Stimulated activated CD8-positive, alpha-beta memory T cell treated with anti-CD3 and anti-CD28 coated beads, Interleukin-12 subunit alpha, Interleukin-12 subunit beta, amount 100 ng/mL, for 24 hours (primary cell): ENCODE data around the gene PSME2.

Source experiments
- DNase-seq: peaks from one replicate; pipeline ENCODE4 v3.0.0-alpha.2; 2020; ENCODE audit errors: extremely low read depth

PSME2 gene, protein sequence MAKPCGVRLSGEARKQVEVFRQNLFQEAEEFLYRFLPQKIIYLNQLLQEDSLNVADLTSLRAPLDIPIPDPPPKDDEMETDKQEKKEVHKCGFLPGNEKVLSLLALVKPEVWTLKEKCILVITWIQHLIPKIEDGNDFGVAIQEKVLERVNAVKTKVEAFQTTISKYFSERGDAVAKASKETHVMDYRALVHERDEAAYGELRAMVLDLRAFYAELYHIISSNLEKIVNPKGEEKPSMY

DNA sequence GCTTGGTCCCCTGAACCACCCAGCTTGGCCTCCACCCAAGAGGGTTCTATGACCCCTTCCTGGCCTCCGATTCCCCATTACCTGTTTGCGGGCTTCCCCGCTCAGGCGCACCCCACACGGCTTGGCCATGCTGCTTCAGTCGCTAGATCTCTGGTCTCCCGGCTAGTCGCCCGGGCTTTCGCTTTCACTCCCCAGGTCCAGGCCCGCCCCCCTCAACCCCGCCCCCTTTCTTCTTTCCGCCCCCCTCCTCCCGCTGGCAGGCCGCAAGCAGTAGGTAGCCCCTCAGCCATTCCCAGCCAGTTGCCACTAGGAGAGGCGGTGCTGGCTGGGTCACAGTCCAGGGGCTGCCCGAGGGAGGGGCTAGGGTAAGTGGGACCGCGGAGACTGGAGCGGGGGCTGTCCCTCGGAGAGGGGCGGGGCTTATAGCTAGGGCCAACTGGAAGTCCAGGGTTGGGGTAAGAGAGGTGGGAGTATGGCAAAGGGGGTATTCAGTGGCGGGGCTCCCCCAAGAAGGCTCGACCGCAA is at the start of gene PSME2:
TSS of gene PSME2 (minus strand) at position 158 of the 525 bp plus-strand sequence. CDS start at position 129, 29 bp downstream.
- peak; percentile 82 for DNase-seq

DNA sequence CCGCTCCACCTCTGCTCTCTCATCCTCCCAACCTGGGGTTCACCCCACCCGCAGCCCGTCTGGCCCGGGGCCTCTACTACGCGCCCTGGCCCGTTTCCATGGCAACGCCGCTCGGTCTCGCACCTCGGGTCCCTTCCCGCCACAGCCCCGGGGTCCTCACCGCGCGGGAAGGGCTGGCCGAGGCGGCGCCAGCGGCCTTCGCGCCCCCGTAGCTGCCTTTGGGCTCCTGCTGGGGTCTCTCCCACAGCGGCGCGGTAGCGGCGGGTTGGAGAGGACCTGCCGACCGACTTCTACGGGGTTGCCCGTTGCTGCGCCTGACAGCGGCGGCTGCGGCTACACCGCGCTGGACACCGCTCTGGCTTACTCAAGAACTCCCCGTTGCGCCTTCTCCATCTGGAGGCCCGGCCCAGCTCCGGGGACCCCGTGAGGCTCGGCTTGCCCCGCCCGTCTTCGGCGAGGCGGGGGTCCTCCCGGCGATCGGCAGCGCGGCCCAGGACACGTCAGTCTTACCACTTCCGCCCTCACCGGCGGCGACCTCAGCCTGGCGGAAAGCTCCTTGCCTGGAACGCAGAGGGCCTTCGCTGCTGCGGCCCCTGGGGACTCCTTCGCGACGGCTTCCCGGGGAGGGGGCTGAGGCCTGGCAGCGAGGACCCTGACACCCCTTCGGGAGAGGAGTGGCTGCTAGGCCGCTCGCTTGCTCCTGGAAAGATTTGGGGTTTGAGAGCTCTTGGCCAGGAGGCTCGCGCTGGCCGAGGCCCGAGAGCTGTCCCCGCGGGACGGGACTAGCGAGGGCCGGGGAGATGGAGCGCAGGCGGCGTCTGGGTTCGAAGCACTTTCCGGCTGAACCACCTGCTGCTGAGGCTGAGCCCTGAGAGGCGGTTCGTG is 49.0 kb upstream of the PSME2 start, which contains the start of gene TM9SF1:
TSS of gene TM9SF1 (minus strand) at position 256 of the 885 bp plus-strand sequence. CDS start 422 bp downstream, outside the sequence.
- peak; percentile 65 for DNase-seq

DNA sequence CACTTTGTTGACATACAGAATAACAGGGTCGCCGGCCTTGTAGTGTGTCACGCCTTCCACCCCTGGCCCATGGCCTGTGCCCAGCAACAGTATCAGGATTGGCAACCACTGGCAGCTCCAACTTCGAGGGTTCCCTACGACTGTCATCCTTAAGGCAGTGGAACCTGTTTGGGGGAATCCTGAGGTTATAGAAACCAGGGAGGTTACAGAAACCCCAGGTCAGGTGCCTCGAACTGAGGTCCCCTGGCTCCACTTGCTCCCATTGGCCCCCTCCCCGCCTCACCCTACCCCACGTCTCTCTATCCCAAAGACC is 48.4 kb upstream of the PSME2 start:
- DNase-seq, result no peak

DNA sequence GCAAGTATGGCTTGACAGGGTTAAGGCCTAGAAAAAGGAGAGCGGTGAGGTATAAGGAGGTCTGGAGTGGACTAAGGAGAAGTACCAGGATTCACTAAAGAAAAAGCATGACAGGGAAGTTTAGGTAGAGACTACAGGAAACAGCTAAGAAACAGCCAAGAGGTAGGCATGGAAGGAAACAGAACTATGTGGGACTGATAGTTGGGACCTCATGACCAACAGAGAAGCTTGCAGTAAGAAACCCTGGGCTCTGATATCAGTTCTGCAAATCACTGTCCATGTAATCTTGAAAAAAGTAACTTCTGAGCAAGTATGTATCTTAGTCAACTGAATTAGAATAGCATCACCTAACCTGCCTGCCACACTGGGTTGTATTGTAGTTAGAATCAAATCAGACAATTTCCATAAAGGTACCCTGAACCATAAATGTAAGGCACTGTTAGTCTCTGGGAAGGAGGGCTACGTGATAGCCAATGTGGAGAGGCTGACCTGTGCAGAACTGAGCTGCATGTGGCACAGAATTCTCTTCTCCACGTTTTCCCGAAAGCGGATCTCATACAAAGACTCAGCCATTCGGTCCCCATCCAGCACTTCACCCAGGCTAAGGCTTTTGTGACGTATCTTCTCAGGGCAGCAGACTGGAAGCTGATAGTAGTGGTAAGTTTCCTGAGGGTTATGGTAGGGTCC is 47.9 kb upstream of the PSME2 start:
- DNase-seq, result no peak

DNA sequence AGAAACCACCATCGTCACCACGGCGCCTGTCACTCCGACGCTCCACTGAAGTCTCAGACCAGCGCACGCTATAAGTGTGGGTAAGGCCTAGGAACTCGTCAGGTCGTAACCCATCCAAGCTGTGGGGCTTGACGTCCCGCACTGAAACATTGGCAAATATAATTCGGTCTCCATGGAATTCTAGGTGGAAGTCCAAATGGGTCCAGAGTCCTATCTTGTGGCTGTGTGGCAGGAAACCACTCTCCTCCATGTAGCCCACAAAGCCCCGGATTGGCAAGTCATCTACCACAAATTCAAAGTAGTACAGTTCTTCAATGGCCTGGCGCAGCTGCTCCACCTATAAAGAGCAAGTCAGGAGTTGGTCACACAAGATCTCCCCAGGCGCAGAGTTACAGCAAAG is 46.5 kb upstream of the PSME2 start:
- DNase-seq, result no peak

DNA sequence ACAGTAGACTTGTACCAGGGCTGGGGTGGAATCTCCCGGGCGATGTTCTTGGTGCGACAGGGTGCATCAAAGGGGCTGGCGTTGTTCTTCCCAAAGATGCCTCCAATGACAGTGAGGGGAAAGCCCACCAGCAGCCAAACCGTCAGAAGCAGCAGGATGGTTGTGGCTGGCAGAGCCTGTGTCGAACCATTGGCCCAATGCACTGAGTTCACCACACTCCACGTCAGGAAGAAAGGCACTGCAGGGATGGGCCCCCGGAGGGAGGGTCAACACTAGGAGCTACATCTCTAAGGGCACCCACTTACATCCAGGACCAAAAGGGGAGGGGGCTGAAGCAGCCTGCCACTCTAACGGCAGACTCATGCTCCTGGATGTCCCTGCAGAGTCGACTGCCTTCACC is 44.0 kb upstream of the PSME2 start:
- no peak for DNase-seq

DNA sequence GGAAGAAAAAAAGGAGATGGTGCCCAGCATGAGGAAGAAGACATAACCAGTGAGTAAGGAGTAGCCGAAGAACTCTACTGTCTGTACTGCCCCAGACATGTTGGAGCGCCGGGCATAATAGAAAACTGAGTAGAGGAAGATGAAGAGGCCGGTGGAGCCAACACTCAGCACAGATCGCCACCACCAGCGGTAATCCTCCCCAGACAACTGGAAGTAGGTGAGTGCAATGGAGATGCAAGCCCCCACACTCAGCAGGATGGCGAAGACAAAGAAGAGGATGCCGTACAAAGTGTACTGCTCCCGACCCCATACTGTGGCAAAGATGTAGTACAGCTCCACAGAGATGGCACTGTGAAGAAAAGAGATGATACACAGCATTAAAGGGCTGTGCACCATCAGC is 43.0 kb upstream of the PSME2 start:
- DNase-seq, result no peak

DNA sequence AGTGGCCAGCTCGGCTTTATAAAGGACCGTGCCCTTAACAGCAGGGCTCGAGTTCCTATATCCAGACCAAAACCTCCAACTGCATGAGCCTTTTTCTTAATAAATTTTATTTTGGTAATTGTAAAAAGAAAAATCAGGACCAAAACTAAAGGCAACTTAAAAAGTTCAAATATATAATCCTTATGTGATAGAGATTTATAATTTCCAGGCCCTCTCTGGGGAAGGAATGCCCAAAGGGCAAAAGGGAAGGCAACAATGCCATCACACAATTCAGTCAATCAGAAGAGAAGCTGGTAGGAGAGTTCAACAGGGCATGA is 42.6 kb upstream of the PSME2 start:
- DNase-seq, result no peak

DNA sequence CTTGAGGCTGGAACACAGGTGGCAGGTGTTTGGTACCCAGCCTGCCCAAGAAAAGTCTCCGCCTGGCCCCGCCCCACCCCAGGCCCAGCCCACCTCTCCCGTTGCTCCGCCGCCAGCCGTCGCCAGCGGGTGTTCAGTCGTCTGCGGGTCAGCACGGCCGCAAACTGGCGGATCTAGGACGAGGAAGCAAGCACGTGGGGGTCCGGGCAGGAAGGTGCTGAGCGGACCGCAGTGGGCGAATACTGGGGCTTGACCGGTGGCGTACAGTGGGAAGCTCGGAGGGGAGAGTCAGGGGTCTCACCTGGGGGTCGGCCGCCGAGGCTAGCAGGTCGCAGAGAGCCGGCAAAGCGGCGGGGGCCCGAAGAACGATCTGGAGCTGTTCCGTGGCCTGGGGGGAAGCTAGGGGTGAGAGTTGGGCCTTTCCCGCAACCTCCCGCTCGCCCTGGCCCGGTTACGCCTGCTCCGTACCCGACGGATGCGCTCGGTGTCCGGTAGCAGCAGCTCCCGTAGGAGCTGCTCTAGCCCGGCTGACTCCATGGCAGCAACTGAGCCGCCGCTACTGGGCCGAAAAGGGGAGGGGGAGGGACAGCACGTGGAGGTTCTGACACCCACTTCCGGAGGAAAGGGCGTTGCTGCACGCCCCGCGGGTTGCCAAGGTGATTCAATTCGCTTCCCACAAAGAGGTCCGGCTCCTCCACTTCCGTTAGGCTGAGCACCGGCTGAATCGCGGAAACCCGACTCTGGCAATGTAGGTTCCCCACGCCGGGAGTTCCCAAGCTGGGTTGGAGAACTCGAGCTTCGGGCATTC is 42.0 kb upstream of the PSME2 start, which contains the start of gene IPO4:
TSS of gene IPO4 (minus strand) at position 566 of the 808 bp plus-strand sequence. CDS start at position 537, 29 bp downstream.
- peak; percentile 92 for DNase-seq

DNA sequence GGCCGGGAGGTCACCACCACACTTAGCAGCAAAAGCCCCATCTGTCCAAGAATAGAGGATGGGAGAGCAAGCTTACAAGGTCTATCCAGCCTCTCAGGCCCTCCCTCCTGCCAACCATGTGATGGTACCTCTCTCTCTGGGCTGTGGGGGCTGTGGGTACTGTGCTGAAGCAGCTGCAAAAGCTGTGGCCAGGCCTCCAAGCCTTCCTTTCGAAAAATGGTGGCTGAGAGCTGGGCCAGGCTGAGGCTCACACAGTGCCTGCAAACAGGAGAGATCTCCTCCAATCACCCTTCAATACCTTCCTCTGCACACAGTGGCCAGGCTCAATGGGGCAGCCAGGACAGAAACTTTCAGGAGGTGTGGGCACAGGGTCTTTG is 41.1 kb upstream of the PSME2 start:
- no peak for DNase-seq

DNA sequence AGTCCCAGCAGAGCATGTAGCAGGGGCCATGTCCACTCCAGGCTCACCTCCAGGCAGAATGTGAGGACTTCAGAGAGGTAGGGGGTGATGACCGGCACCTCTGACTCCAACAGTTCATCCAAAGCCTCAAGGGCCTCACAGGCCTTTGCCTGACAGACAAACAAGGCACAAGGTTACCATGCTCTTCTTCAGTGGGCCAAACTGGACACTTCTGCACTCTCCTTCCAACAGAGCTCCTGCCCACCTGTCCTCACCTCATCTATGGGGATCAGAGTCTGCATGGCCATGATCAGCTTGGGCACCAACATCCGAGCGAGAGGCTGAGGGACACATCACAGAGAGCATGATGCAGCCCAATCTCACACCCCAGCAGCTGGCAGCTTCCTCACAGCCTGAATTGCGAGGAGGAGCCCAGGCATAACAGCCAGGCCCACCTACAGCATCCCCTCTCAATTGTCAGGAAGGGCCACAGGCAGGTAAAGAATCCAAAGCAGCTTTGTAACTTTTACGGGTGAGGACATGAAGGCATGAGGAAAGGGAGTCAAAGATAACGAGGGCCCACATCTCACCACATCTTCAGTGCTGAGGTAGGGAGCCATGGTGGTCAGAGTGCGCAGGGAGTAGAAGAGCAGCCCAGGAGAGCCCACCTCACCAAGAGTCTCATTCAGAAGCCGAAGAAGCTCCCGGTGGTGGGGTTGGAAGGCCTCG is 40.6 kb upstream of the PSME2 start:
- DNase-seq, result no peak

DNA sequence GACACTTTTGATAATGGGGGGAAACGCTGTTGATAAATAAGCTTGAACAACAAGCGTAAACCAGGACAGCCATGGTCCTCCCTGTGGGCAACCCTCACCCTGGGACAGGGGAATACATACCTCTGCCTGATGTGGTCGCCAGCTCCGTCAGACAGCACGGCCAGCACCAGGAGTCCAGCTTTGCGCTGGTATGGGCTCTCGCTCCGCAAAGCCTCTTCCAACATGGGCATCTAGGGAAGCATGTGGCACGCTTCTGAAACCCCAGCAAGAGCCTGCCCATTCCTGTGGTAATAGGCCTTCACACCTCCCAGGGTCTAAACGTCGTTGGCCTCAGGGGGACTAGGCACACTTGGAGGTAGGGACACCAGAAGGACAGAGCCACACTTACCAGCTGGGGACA is 39.3 kb upstream of the PSME2 start:
- DNase-seq, result no peak

DNA sequence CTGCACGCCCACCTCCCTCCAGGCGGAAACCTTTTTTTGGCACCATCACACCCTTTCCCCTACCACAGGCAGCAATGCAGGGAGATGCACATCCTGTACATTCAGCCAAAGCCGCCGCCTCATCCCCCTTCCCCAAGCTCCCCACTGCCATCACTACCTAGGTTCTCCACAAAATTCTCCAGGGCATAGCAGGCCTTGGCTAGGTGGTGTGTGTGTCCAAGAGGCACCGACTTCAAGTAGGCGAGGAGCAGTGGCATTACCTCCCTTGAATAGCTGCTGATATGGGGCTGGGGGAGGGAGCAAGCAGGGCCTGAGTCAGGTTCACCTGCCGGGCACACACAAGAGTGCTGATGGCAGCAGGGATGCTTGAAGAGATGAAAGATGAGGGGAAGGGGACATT is 38.6 kb upstream of the PSME2 start:
- DNase-seq, result no peak

DNA sequence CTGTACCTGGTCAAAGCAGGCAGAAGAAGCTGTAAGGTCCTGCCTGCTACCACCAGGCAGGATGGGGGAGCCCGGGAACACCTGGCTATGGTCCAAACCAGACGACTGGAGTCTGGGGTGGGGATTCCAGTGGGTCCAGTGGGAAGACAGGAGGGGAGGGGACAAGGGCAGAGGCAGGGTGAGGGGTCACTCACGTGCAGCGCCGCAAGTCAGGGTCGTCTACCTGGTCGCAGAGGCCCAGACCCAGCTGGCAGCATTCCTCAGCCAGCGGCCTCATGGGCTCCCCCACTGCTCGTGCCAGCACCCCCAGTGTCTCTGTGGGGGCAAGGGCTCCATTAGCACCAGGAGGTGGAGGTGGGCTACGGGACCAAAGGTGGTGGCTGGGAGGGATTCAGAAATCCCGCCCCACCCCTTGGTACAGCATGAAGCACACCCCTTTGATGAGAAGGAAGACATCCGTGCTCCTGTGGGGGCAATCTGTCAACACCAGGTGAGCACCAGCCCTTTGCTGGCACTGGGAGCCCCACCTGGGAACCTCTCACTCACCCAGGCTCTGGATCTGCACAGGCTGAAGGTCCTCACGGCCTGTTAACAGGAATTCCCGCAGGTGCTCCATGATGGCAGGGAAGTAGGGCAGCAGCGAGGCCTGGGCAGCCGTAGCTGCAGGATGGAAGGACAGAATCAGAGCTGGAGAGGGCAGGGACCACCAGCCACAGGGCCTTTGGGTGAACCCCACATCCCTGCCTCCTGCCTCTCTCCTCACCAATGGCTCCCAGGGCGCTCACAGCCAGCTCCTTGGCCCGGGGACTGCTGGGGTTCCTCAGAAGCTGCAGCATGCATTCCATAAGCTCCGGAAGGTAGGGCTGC is 37.9 kb upstream of the PSME2 start:
- no peak for DNase-seq

DNA sequence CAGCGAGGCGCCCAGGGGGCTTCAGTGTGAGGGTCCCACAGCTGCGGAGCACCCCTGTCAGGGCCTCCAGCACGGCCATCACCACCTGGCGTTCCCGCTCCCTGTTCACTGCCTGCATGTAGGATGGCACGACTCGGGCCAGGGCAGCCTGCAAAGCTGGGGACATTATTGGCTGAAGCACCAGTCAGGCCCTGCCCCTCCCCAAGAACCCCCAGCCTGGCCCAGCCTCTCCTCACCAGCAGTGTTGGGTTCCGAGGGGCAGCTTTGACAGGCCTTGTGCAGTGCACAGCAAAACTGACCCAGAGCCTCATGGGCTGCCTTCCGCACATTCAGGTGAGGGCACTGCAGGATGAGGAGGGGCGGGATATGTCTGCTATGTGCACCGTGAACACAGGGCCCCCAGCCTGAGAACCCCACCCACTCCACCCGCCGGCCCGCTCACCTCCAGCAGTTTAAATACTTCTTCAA is 36.6 kb upstream of the PSME2 start:
- no peak for DNase-seq

DNA sequence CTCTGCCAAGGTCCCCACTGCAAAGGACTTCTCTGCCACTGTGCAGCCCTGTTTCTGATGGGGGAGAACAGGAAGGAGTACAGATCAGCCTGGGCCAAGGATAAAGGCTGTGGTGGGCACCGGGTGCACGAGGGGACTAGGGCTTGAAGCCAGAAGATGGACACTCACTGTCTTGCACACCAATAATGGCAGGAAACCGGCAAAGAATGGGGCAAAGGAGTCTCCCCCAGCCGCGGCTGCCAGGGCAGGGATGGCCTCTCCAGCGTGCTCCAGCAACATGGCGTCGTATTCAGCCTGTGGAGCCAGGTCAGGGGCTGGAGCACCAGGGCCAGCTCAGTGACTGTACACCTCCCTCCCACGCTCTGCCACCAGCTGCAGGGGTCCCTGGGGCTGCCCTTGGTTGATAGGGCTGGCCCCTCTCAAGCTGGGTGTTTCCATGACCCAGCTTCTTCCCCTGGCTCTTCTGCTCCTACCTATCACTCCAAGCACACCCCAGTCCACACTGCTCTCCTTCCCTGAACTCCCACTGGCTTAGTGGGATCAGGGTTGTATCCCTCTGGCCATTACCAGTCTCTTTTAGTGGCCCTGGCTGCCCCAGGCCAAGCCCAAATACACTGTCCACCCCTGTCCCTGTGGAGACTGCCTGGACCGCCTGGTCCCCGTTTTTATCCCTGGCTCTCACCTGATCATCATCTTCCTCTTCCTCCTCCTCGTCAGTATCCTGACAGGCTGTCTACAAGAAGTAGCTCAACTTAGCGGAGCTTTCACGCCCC is 35.9 kb upstream of the PSME2 start:
- no peak for DNase-seq

DNA sequence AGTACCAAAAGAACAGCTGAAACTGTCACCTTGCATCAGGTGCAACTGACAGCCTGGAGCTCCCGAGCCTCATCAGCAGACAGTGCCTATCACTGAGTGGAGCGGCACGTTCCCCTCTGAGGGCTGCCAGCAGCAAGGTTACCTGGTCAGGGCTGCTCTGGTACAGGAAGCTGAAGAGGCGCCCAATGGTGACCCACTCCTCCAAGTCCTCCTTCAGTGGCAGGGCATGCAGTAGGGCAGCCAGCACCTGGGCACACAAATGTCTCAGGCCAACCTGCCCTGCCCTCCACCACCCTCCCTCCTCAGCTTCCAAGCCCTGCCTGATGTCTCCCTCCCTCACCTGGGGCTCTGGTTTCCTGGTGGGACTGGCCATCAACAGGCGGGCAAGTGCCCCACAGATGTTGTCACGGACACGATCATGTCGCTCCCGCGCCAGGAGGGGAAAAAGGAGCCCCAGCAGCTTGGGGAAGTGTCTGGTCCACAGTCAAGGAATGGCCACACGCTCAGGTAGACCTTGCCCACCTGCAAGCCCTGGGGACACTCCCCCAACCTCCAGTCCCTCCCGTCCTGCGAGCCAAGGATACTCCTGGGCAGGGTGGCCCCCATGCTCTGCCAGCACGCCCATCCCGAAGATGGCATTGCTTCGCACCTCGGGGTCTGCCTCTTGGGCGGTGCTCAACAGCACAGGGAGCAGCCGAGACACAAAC is 35.1 kb upstream of the PSME2 start:
- DNase-seq, result no peak

DNA sequence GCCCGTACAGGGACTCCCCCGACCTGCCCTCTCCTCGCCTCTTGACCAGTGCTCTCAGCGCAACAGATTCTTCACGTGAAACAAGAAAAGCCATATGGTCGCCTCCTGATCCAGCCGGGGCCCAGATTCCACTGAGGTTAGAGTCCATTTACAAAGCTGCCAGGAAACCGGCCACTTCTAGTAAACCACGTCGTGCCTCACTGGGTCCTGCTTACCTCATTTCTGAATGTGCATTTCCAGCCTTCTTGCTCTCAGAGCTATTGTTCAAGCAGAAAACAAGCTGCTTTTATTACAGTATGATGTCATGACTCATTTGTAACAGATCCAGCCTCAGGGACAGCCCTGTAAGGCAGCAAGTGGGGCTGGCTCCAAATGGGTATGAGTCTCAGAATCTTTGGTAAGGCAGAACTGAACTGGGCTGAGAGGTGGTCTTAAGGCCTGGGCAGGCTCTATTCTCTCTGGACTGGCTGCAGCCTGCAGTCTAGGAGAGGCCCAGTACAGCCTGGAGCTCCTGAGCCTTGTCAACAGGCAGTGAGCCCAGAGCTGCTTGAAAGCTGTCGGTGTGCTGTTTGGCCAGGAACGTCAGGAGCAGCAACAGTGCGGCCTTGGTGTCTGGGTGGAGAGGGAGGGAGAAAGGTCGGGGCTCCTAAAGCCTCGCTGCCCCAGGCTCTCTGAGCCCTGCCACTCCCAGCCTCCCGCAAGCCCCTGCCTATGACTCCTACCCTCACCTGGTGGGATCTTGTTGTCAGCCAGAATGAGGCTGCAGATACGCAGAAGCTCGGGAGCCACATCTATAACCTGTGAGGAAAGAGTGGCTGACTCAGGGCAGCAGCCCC is 33.8 kb upstream of the PSME2 start:
- no peak for DNase-seq
